Adrenal gland (tissue), 12 donors: ENCODE data around the gene COPZ1. TPM values are rescaled to one million over a fixed set of nuclear protein-coding genes. Genes with fewer than 3 reads are reported as not detected.

Source experiments
- DNase-seq, 7 donors: peaks; one replicate each; pipeline ENCODE4 v3.0.0-alpha.2; 2019 to 2020
- H3K27ac ChIP-seq, 5 donors: fragments of 200-600 bp; sonication (generic) in 4 of 5; 1 replicate in 3 of 5; 2 replicates in 2 of 5; pipeline versions ENCODE4 v1.5.1 to v1.8.0; 2016 to 2020; ENCODE audit warnings: mild to moderate bottlenecking in 1 of 5
- H3K27me3 ChIP-seq: fragments of 200-600 bp; 2 replicates; pipeline ENCODE4 v1.8.0; 2021
- H3K36me3 ChIP-seq, 2 donors: fragments of 200-600 bp; replicated peaks in 1 of 2; 1 replicate in 1 of 2; 2 replicates in 1 of 2; pipeline versions ENCODE4 v1.5.1 to v1.8.0; 2018 to 2022
- H3K4me1 ChIP-seq, 2 donors: fragments of 200-600 bp; replicated peaks in 1 of 2; 1 replicate in 1 of 2; 2 replicates in 1 of 2; pipeline versions ENCODE4 v1.5.1 to v1.8.0; 2018 to 2021
- H3K4me3 ChIP-seq, 4 donors: fragments of 200-600 bp; sonication (generic) in 3 of 4; one replicate each; pipeline ENCODE4 v1.5.1; 2016 to 2018
- H3K9me3 ChIP-seq, 3 donors: fragments of 200-600 bp; sonication (generic) in 1 of 3; replicated peaks in 1 of 3; 1 replicate in 2 of 3; 2 replicates in 1 of 3; pipeline versions ENCODE4 v1.5.1 to v1.8.0; 2016 to 2021
- CTCF ChIP-seq, 6 experiments: fragments of 450-650 bp in 4 of 6; fragments of 200-600 bp in 2 of 6; sonication (generic) in 1 of 6; IDR thresholded peaks; 1 replicate in 5 of 6; 2 replicates in 1 of 6; pipeline versions ENCODE4 v1.5.1 to v1.8.0; 2016 to 2021; ENCODE audit warnings: antibody characterized with exemption in 6 of 6, mild to moderate bottlenecking in 2 of 6, moderate library complexity in 1 of 6
- POLR2A ChIP-seq, 2 donors: fragments of 450-650 bp; IDR thresholded peaks; one replicate each; pipeline ENCODE4 v1.6.1; 2017; ENCODE audit warnings: antibody characterized with exemption in 2 of 2, mild to moderate bottlenecking in 2 of 2, moderate library complexity in 1 of 2
- WGBS, 4 donors: extraction: QIAGEN DNeasy Blood & Tissue Kit in 2 of 4; methylation state at CpG; one replicate each; pipeline versions ENCODE4 v1.1.5 to v1.1.7; 2013 to 2017; 5-methylcytosine and 5-hydroxymethylcytosine counted together
- intact Hi-C, 2 donors: fragments of 100-400 bp; cut with DNase I; formaldehyde crosslinking; loops; one replicate each; pipeline versions ENCODE4 v1.14.1 to v1.15.0; 2022 to 2023
- microRNA counts, 2 donors: library from miRNA; unstranded; fragments of <30 nt; microRNA quantifications; one replicate each; lab custom pipeline; 2016
- microRNA-seq, 3 donors: library from miRNA; unstranded; fragments of <30 nt; microRNA quantifications; one replicate each; pipeline ENCODE4, GENCODE V29; 2017 to 2020
- polyA plus RNA-seq, 3 donors: library from polyadenylated mRNA; stranded (reverse); fragments of 200-250 nt in 2 of 3; fragments of 350-450 nt in 1 of 3; fragmentation: Illumina TruSeq in 1 of 3; extraction: RNeasy Lipid Tissue Mini Kit (QIAGEN cat#74804) in 1 of 3; gene quantifications; one replicate each; pipeline ENCODE4 v1.2.3, GENCODE V29; 2013 to 2014
- small RNA-seq, 2 donors: library from RNA; depleted of rRNA; stranded (forward); fragments of <200 nt; gene quantifications; one replicate each; pipeline ENCODE3, GENCODE V24; 2016
- total RNA-seq, 9 donors: library from RNA; depleted of rRNA in 4 of 9; stranded (reverse); fragments of >200 nt in 4 of 9; fragments of 120-200 nt in 1 of 9; fragmentation: NEBNext Ultra II Directional in 1 of 9; extraction: Animal tissue kit (Norgen Biotek cat#: 25700) in 1 of 9; gene quantifications; one replicate each; pipeline versions ENCODE4 v1.1.0 to v1.2.4, GENCODE V29; 2013 to 2023
- donor health status: healthy with polysubstance abuse.
- donor health status: Bipolar disorder and iron deficiency.
- donor health status: DM: yes; HTN: yes; CAD: no.
- donor health status: DM: no; HTN: no; CAD: no.
- donor health status: DM: no; HTN: no; CAD: no.
- donor health status: DM: yes; HTN: yes; CAD: no.

COPZ1 gene
- total and polyA plus RNA-seq, 12 donors: 54.7 to 252 (median 152) TPM

- 63 to 73% (median 67%) methylated on average over 6 to 8 of the region's 8 CpGs for WGBS, 4 donors
- TF ChIP-seq CTCF (IDR thresholded peaks at IDR 0.05) (peak; percentile 97 to 99 (median 98)), POLR2A (IDR thresholded peaks at IDR 0.05) (no peak)
- no peak overlapping the region for H3K27ac ChIP-seq
Observed at GRCh38 chr12:54398995-54399793, 74.3 kb downstream of the COPZ1 start.

GRCh38 chr12:54401119-54401518 lies 76.2 kb downstream of the COPZ1 start:
- Histone ChIP-seq H3K9me3 (no peaks in the 10 kb centered on the region), H3K36me3 (peaks cover 0 to 100% of the 10 kb centered on the region in 2 donors), H3K27me3 (no peaks in the 10 kb centered on the region), H3K27ac (no peak overlapping the region), H3K4me3 (no peak overlapping the region), H3K4me1 (no peaks in the 10 kb centered on the region)
- DNase-seq: no peak
- intact Hi-C loops: loop anchor here in 1 of 2 donors (5.0 kb wide), 1 partner anchor 36 kb away; no protein-coding TSS in a partner anchor
- 85 to 100% (median 95%) methylated on average over 2 of the region's 2 CpGs for WGBS, 4 donors
- TF ChIP-seq POLR2A (IDR thresholded peaks at IDR 0.05) (no peak), CTCF (IDR thresholded peaks at IDR 0.05) (no peak)

More at GRCh38 chr12:54398995-54399793, 74.3 kb downstream of the COPZ1 start:
- Histone ChIP-seq H3K4me3 (no peak overlapping the region), H3K9me3 (no peaks in the 10 kb centered on the region), H3K27me3 (no peaks in the 10 kb centered on the region), H3K36me3 (peaks cover 0 to 97% of the 10 kb centered on the region in 2 donors), H3K4me1 (no peaks in the 10 kb centered on the region)
- peak; percentile 81 to 97 (median 90) for DNase-seq
- intact Hi-C loops: loop anchor here in 1 of 2 donors (2.0 kb wide), 1 partner anchor 40 kb away; no protein-coding TSS in a partner anchor

MicroRNAs within 50 kb of the gene (microRNA counts, 767-probe panel; counts per million panel counts)
- 5,718 to 6,692 counts per million in 2 donors for microRNA hsa-miR-148b-3p (lab: Ali Mortazavi, UCI)

Small RNA genes within 50 kb of the gene (microRNA-seq; reads per million reads assigned to microRNA genes)
- gene MIR148B: 181 to 261 (median 256) reads per million in 3 donors

Small RNA genes within 50 kb of the gene (small RNA-seq; reads per million reads assigned to genes)
- 87.7 to 134 reads per million in 2 donors for gene MIR148B
- gene RN7SL744P: 0 reads per million in 2 donors
- 0 reads per million in 2 donors for gene RNU6-950P

Other genes with a start within 250 kb of the COPZ1 start
- 10 to 100 TPM; 29.9 to 52.4 (median 38.8) TPM for gene SMUG1, start 136.1 kb upstream of the COPZ1 start, total RNA-seq
- 10 to 100 TPM; 28.1 to 60.0 (median 58.1) TPM for gene SMUG1, start 136.1 kb upstream of the COPZ1 start, polyA plus RNA-seq
- 10 to 100 TPM; 39.4 to 88.4 (median 59.9) TPM for gene CBX5, start 45.0 kb upstream of the COPZ1 start, total RNA-seq
- gene CBX5, start 45.0 kb upstream of the COPZ1 start, polyA plus RNA-seq: 10 to 100 TPM in 2 of 3 donors, 1 to 10 TPM in 1; 8.2 to 44.3 (median 10.9) TPM
- 1,000 to 10,000 TPM in 1 of 9 donors, 100 to 1,000 TPM in 8; 257 to 1,053 (median 429) TPM for gene HNRNPA1, start 44.4 kb upstream of the COPZ1 start, total RNA-seq
- 1,000 to 10,000 TPM in 1 of 3 donors, 100 to 1,000 TPM in 2; 901 to 1,171 (median 983) TPM for gene HNRNPA1, start 44.4 kb upstream of the COPZ1 start, polyA plus RNA-seq
- 1 to 10 TPM in 1 of 9 donors, under 1 TPM in 2, not detected in 6; 0.47 to 3.8 (median 0.72) TPM for gene NFE2, start 24.1 kb upstream of the COPZ1 start, total RNA-seq
- under 1 TPM; 0.13 to 0.80 (median 0.34) TPM for gene NFE2, start 24.1 kb upstream of the COPZ1 start, polyA plus RNA-seq
- gene GPR84, start 39.4 kb downstream of the COPZ1 start, total RNA-seq: 1 to 10 TPM in 5 of 9 donors, under 1 TPM in 3, not detected in 1; 0.18 to 6.8 (median 1.3) TPM
- 1 to 10 TPM in 1 of 3 donors, under 1 TPM in 2; 0.56 to 1.3 (median 0.93) TPM for gene GPR84, start 39.4 kb downstream of the COPZ1 start, polyA plus RNA-seq
- 10 to 100 TPM in 6 of 9 donors, 1 to 10 TPM in 2, under 1 TPM in 1; 0.94 to 38.2 (median 13.0) TPM for gene ZNF385A, start 59.6 kb downstream of the COPZ1 start, total RNA-seq
- gene ZNF385A, start 59.6 kb downstream of the COPZ1 start, polyA plus RNA-seq: 10 to 100 TPM in 2 of 3 donors, 1 to 10 TPM in 1; 2.7 to 28.0 (median 24.3) TPM
- gene ITGA5, start 94.1 kb downstream of the COPZ1 start, total RNA-seq: 100 to 1,000 TPM in 3 of 9 donors, 10 to 100 TPM in 6; 15.7 to 141 (median 75.4) TPM
- 100 to 1,000 TPM in 1 of 3 donors, 10 to 100 TPM in 2; 52.2 to 118 (median 56.7) TPM for gene ITGA5, start 94.1 kb downstream of the COPZ1 start, polyA plus RNA-seq
- gene GTSF1, start 148.5 kb downstream of the COPZ1 start, total RNA-seq: under 1 TPM in 4 of 9 donors, not detected in 5; 0.28 to 0.90 (median 0.55) TPM
- gene GTSF1, start 148.5 kb downstream of the COPZ1 start, polyA plus RNA-seq: 1 to 10 TPM in 1 of 3 donors, under 1 TPM in 1, not detected in 1; 0.37 to 2.2 TPM
- 10 to 100 TPM in 8 of 9 donors, 1 to 10 TPM in 1; 3.8 to 61.4 (median 28.3) TPM for gene NCKAP1L, start 172.6 kb downstream of the COPZ1 start, total RNA-seq
- gene NCKAP1L, start 172.6 kb downstream of the COPZ1 start, polyA plus RNA-seq: 10 to 100 TPM in 1 of 3 donors, 1 to 10 TPM in 2; 5.2 to 11.8 (median 6.8) TPM
- 1 to 10 TPM in 7 of 9 donors, under 1 TPM in 2; 0.72 to 9.2 (median 4.9) TPM for gene PDE1B, start 224.5 kb downstream of the COPZ1 start, total RNA-seq
- 1 to 10 TPM; 3.6 to 9.8 (median 9.4) TPM for gene PDE1B, start 224.5 kb downstream of the COPZ1 start, polyA plus RNA-seq